Measurements from ENCODE around the gene EFCAB10.

The EFCAB10 gene

DNA sequence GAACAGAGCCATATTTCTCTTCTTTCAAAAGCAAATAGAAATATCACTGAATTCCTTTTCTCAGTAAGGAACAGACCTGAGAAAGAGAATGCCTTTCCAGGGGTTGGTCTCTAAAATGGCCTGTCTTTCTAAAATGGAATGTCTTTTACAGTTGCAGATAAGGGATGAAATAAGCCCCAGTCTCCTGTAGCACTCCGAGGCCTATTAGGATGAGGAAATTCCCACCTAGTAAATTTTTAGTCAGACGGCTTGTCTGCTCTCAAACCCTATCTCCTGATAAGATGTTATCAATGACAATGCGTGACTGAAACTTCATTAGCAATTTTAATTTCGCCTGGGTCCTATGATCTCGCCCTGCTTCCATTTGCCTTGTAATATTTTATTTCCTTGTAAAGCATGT is 2.9 kb upstream of the EFCAB10 start:
- TF ChIP-seq, protein P1, sequence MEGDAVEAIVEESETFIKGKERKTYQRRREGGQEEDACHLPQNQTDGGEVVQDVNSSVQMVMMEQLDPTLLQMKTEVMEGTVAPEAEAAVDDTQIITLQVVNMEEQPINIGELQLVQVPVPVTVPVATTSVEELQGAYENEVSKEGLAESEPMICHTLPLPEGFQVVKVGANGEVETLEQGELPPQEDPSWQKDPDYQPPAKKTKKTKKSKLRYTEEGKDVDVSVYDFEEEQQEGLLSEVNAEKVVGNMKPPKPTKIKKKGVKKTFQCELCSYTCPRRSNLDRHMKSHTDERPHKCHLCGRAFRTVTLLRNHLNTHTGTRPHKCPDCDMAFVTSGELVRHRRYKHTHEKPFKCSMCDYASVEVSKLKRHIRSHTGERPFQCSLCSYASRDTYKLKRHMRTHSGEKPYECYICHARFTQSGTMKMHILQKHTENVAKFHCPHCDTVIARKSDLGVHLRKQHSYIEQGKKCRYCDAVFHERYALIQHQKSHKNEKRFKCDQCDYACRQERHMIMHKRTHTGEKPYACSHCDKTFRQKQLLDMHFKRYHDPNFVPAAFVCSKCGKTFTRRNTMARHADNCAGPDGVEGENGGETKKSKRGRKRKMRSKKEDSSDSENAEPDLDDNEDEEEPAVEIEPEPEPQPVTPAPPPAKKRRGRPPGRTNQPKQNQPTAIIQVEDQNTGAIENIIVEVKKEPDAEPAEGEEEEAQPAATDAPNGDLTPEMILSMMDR (IDR thresholded peaks at IDR 0.05; ENCODE audit: unreplicated experiment in 3 of 3), result no peak
- peaks cover 4% of the 10 kb centered on the region for H3K27me3 Mint-ChIP-seq (ENCODE audit: low read depth)
- H3K9me3 Mint-ChIP-seq, result peaks cover 14% of the 10 kb centered on the region
- H3K4me3 Mint-ChIP-seq, result no peak overlapping the region
- no peak overlapping the region for H3K27ac Mint-ChIP-seq
- peaks cover 9% of the 10 kb centered on the region for H3K36me3 Mint-ChIP-seq (ENCODE audit: low read depth)
- H3K4me1 Mint-ChIP-seq, result no peaks in the 10 kb centered on the region

- TF ChIP-seq, protein P1 (IDR thresholded peaks at IDR 0.05; ENCODE audit: unreplicated experiment in 3 of 3), result no peak
- H3K9me3 Mint-ChIP-seq, result peaks cover 14% of the 10 kb centered on the region
- peaks cover 4% of the 10 kb centered on the region for H3K27me3 Mint-ChIP-seq (ENCODE audit: low read depth)
- no peak overlapping the region for H3K27ac Mint-ChIP-seq
- H3K36me3 Mint-ChIP-seq (ENCODE audit: low read depth), result peaks cover 9% of the 10 kb centered on the region
- H3K4me3 Mint-ChIP-seq, result no peak overlapping the region
- H3K4me1 Mint-ChIP-seq, result no peaks in the 10 kb centered on the region
These were observed 1.8 kb upstream of the EFCAB10 start for GRCh38 chr7:105583061-105583460.

DNA sequence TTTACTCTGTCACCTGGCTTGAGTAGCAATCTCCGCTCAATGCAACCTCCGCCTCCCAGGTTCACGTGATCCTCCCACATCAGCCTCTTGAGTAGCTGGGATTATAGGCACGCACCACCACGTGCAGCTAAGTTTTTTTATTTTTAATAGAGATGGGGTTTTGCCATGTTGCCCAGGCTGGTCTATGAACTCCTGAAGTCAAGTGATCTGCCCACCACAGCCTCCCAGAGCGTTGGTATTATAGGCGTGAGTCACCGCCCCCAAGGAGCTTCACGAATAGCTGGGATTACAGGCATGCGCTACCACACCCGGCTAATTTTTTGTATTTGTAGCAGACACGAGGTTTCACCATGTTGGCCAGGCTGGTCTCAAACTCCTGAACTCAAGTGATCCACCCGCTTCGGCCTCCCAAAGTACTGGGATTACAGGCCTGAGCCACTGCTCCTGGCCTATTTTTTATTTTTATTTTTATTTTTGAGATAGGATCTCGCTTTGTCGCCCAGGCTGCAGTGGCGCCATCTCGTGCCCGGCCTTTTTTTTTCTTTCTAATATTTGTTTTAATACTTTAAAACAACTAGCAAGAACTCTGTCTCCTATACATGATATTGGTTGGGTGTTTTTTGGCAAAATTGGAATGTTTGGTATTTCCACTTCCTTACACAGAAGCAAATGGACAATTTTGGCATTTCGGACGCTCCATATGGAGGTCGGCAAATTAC is 1.1 kb downstream of the EFCAB10 start:
- H3K4me3 Mint-ChIP-seq, result peak overlapping the region in 1 of 3 experiments; percentile 84
- no peak overlapping the region for H3K27ac Mint-ChIP-seq
- H3K36me3 Mint-ChIP-seq (ENCODE audit: low read depth), result peaks cover 9% of the 10 kb centered on the region
- H3K4me1 Mint-ChIP-seq, result peaks cover 6% of the 10 kb centered on the region
- no peaks in the 10 kb centered on the region for H3K27me3 Mint-ChIP-seq (ENCODE audit: low read depth)
- peaks cover 14% of the 10 kb centered on the region for H3K9me3 Mint-ChIP-seq
- TF ChIP-seq, protein P1 (IDR thresholded peaks at IDR 0.05; ENCODE audit: unreplicated experiment in 3 of 3), result no peak

GRCh38 chr7:105578496-105578895 is 2.8 kb downstream of the EFCAB10 start:
- Mint-ChIP-seq H3K9me3 (peaks cover 8% of the 10 kb centered on the region), H3K4me1 (peaks cover 6% of the 10 kb centered on the region), H3K27ac (no peak overlapping the region)

DNA sequence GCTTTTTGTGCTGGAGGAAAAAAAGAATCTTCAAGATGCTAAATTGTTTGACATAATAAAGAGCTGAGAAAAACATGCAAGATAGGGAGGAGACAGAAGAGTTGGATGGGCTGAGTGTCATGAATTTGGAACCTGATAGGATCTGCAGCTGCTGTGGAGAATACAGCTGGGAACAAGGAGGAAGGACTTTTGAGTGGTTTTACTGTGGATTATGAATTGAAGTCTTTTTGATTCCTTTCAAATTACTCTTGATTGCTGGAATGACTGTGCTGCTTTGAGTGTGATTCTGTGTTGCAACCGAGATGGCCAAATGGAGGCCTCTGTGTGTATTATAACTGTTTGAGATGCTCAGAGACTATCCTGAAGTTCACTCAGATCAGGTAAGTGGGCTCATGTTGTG is 4.0 kb downstream of the EFCAB10 start:
- Mint-ChIP-seq H3K9me3 (peaks cover 2% of the 10 kb centered on the region), H3K36me3 (ENCODE audit: low read depth) (peaks cover 4% of the 10 kb centered on the region), H3K4me3 (no peak overlapping the region), H3K4me1 (peaks cover 6% of the 10 kb centered on the region), H3K27me3 (ENCODE audit: low read depth) (no peaks in the 10 kb centered on the region), H3K27ac (no peak overlapping the region)
- TF ChIP-seq, protein P1 (IDR thresholded peaks at IDR 0.05; ENCODE audit: unreplicated experiment in 3 of 3), result no peak

More at GRCh38 chr7:105578496-105578895, 2.8 kb downstream of the EFCAB10 start:
- no peaks in the 10 kb centered on the region for H3K27me3 Mint-ChIP-seq (ENCODE audit: low read depth)
- peaks cover 9% of the 10 kb centered on the region for H3K36me3 Mint-ChIP-seq (ENCODE audit: low read depth)
- H3K4me3 Mint-ChIP-seq, result no peak overlapping the region
- TF ChIP-seq, protein P1 (IDR thresholded peaks at IDR 0.05; ENCODE audit: unreplicated experiment in 3 of 3), result no peak

DNA sequence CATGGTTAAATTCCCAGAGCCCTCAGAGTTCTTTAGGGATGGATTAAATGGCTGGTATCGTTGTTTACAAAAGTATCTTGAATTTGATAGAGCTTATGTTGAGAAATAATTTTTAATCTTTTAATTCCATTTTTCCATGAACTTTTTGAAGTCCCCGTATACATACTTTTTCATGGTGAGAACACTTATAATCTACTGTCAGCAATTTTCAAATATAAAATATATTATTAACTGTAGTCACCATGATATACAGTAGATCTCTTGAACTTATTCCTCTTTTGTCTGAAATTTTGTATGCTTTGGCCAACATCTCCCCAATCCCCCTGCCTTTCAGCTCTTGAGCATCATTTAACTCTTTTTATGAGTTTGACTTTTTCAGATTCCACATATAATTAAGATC is 9.4 kb downstream of the EFCAB10 start:
- H3K36me3 Mint-ChIP-seq (ENCODE audit: low read depth), result peaks cover 25% of the 10 kb centered on the region
- H3K4me1 Mint-ChIP-seq, result peaks cover under 1% of the 10 kb centered on the region
- H3K27me3 Mint-ChIP-seq (ENCODE audit: low read depth), result no peaks in the 10 kb centered on the region
- H3K4me3 Mint-ChIP-seq, result no peak overlapping the region
- no peak overlapping the region for H3K27ac Mint-ChIP-seq
- TF ChIP-seq, protein P1 (IDR thresholded peaks at IDR 0.05; ENCODE audit: unreplicated experiment in 3 of 3), result no peak
- peaks cover 2% of the 10 kb centered on the region for H3K9me3 Mint-ChIP-seq
